HG03457 (cell line): Measurements from ENCODE around the gene CD200R1L.

Source experiments
- ATAC-seq: cut with Tn5 transposase; IDR thresholded peaks from one replicate; pipeline ENCODE4 v1.9.1; 2021; ENCODE audit warnings: moderate number of reproducible peaks; ENCODE audit not compliant: unreplicated experiment

Gene CD200R1L

DNA sequence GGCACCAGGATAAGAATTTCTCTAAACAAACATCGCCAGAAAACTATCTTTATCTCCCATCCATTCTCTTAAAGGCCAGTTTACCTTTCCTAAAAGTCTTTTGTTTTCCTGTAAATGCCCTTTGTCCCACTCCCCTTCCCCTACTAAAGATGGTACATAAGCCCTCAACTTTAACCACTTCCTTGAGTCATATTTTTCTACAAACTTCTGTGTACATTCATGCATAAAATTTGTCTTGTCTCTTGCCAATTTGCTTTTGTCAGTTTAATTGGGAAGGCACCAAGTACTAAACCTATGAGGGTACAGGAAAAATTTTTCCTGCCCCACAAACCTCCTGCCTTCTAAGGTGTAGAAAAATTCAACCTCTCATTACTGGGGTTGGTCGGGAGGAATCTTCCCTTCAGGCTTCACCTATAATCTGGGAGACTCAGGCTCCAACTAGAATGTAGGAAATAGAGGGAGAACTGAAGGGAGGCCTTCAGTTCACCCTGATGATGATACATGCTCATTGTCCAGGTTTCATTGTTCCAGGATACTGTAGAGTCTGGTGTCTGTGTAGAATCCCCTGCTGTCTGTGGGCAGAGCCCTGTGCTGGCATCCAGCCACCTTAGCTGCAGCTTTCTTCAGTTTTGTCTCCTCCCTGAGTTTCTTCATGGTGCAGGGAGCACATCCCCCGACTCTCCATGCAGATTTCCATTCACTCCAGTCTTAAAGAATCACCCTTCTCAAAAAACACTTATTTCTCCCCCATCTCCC lies 53.2 kb downstream of the CD200R1L start:
- ATAC-seq: no peak

DNA sequence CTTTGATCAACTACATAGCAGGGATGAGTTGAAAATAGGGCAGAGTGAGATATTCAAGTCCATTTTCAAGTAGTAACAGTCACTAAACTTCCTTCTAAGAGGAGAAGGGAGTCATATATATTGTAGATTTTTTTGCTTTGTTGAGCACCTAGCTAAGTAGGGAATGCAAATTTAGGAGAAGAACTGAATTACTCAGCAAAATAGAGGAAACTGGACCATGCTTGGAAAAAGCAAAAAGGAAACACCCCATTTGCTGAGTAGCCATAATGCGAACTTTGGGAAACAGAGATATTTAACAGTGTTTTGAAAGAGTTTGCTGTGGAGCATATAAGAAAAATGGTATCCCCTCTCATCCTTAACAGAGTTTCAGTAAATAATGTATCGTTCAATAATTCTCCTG lies 54.9 kb downstream of the CD200R1L start:
- ATAC-seq: no peak

DNA sequence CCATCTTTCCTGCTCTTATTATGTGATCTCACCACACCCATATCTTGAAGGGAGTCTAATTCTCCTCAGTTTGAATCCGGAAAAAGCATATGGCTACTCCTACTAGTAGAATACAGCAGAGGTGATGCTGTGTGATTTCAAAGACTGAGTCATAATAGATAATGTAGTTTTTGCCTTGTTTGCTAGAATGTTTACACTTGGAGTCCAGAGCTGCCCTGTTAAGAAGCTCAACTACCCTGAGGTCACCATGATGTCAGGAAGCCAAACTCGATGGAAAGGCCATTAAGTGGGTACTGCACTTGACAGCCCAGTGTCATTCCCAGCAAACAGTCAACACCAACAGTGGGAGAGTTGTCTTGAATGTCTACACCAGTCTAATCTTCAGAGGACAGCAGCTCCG lies 56.9 kb downstream of the CD200R1L start:
- no peak for ATAC-seq

DNA sequence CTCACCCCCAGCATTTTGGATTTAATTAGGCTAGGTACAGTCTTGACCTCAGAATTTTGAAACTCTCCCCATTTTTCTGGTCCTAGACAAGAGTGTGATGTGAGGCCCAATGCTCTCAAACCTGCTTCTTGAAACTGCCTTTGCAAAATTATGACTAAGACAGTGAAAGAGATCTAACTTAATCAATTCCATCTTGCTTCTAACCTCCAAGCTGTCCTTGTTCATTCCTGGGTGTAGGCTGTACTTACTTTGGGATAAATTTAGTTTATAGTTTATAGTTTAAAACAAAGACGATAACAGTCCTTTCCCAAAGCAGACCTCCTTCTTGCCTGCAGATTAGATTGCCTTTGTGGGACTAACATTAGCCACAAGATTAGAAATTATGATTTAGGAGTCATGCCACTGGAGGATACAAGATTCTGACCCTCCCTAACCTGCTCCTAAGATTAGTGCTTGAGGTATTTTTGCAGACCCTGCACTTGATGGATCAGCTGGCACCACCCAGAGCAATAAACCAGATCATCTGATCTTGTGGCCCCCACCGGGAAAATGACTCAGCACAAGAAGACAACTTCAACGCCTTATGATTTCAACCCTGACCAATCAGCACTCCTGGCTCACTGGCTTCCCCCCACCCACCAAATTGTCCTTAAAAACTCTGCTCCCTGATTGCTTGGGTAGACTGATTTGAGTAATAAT lies 59.6 kb downstream of the CD200R1L start:
- no peak for ATAC-seq

DNA sequence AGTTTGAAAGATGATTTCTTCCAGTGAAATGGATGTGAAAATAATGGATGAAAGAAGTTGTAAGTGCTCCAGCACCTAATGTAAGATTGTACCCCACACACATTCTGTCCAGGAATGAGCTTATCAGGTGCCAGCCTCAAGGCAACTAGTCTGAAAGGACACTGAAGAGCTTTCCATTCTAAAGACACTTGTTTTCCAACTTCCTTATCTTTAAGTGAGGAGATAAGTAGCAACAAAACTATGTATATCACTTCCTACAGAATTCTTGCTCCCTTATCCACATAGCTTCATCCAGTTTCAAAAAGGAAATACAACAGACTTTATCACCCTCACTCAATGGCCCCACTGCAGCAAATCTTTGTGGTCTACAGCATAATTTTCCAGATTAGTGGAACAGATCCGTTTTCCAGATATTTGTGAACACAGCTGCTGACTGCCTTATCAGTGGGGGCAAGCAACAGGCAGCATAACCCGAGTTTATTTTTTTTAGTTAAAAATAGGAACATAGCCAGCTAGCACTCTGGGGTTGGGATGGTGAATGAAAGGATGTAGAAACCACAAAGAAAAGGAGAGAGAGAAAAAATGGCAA lies 60.6 kb downstream of the CD200R1L start:
- ATAC-seq: no peak

DNA sequence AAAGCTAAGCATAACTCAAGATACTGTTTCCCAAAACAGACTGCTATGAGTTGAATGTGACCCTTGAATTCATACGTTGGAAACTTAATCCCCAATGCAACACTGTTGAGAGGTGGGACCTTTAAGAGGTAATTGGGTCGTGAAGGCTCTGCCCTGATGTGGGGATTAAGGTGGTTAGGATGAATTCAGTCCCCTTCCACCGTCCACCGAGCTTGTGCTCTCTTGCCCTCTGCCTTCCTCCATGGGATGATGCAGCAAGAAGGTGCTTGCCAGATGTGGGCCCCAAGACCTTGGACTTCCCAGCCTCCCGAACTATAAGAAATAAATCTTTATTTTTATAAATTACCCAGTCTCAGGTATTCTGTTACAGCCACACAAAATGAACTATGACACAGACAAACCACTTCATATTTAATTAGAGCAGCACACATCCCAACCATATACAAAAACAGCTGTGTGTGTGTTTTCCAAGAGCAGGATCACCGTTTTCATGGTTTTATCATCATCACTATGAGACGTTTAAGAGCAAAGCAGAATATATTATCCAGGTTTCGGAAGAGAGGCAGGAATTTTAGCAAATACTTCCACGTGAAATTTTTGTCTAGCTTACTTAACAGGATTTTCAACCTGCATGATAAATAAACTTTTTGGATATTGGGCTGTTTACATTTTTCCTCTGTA lies 61.2 kb downstream of the CD200R1L start:
- no peak for ATAC-seq

DNA sequence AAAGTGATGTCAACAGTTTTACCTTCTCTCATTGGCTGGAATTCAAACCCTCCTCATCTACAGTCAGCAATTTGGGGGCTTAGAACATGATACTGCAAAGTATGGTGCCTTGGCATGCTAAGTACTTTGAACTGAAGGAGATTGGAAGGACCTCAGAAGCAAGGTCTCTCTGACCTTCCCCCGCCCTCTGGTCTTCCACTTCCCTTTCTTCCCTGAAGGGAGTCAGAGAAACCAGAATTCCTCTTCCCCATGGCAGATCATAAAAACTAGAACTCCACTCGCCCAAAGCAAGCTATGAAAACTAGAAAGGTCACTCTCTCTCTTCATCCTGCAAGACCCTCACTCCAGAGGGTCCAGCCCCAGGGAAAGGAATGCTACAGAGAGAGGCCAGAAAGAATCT lies 64.2 kb downstream of the CD200R1L start:
- no peak for ATAC-seq

DNA sequence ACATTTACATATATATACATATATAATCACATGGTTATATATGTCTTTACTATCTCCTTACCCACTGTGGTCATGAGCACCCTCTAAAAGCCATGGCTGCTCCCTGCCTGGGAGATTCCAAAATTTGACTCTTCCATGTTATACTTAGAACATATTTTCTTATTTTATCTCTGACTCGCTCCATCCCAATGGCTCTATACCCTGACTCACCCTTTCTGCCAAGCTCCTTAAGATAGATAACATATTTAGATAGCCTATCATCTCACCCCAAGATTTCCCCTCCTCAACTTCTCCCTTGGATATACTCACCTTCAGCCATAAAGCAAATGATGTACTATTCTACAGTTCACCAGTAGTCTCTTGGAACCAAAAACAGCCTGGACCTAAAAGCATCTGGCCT lies 65.1 kb downstream of the CD200R1L start:
- no peak for ATAC-seq

DNA sequence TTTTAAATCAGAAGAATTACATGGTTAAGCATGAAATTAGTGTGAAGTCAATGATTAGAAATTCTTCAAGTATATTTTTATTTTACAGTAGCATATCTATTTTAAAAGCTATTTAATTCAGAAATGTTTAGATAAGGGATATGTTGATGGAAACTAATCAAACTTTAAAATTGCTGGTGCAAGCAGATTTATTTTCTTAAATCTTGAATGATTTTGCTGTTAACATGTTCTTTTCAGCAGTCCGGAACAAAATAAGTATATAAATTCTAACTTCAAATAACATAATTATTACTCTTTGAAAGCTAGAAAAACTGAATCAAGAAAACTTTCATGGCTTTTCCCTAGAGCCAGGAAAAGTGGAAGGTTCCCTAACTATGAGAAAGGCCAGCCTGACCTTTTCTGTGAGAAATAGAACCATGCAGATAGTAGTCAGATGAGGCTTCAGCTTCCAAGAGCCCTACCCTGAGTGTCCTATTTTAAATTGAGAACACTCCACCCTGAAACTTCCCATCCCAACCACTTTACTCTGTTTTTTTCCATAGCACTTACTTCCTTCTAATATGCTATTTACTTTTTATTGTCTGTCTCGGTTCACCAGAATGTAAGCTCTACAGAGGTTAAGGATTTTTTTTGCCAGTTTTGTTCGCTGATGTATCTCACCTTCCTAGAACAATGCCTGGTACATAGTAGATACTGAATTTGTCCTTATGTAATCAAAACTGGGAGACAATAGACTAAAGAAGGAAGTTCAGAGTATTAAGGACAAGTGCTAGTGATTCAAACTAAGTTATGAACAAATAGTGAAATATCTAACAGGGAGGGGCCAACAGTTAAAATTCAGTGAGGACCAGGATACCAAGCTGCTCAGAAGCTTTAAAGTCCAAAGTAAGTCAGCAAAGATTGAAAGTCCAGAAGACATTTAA lies 66.8 kb downstream of the CD200R1L start:
- ATAC-seq: no peak

DNA sequence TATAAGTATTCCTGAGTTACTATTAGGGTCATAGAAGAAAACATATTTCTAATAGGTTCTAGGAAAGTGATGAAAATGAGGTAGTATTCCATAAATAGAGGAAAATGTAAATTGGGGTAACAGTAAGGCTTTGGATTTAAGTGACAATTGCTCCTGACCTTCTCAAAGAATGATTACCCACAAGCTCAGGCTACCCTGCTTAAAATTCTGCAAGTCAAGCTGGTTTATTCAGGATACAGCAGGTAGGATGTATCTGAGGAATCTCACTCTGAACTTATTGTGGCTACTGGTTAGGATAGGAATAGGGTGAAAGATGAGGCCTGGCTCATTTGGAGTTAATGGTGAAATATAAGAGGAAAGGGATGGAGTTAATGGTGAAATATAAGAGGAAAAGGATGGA lies 67.7 kb downstream of the CD200R1L start:
- ATAC-seq: no peak

DNA sequence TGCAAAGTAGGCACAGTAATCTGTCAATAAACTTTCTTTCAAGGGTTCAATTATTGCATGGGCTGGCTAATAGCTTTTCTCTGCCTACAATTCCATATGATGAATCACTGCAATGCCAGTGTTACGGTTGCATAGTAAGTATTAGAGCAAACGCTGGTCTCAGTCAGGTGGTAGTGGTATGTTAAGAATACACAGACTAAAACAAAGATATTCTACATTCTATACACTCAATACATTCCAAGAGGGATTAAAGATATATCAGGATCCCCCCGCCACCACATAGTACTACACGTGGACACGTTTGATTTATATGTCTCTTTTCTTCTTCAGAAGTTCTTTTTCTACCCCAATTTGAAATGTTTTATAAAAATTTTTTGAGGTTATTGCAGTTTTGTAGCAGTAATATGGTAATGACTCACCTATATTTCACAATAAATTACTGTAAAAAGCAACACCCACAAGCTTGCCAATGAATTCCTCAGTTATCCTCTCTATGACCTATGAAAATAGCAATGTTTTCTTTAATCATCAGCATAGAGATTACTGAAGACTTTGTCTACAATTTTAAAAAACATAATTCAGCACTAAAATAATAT lies 68.2 kb downstream of the CD200R1L start:
- ATAC-seq: no peak

DNA sequence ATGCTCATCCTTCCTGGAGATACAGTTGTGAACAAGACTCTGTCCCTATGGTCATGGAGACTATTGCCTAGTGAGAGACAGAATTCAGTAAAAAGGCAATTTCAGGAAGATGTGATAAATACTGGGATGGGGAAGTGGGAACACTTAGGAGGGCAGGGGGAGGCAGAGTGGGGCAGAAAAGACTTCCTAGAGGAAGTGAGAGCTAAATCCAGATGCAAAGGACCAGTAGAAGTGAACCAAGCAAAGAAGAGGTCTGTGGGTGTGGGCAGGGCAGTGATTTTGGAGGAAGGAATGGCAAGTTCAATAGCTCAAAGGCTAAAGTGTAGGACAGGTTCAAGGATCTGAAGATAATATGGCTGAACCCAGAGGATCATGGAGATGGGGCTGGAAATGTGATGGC lies 68.9 kb downstream of the CD200R1L start:
- no peak for ATAC-seq

DNA sequence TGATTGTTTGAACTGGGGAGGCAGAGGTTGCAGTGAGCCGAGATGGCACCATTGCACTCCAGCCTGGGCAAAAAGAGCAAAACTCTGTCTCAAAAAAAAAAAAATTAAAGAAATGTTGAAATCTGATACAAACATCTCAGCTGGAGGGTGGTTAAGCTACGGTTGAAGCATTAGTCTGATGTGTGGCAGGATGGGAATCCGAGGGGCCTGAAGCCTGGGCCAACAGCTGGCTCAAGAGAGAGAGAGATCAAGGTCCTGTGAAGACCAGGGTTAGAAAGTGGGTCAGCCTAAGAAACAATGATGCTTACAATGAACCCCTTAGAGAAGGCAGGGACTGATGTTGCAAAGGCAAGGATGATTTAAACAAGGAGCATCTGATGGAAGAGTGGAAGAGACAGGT lies 69.8 kb downstream of the CD200R1L start:
- no peak for ATAC-seq

DNA sequence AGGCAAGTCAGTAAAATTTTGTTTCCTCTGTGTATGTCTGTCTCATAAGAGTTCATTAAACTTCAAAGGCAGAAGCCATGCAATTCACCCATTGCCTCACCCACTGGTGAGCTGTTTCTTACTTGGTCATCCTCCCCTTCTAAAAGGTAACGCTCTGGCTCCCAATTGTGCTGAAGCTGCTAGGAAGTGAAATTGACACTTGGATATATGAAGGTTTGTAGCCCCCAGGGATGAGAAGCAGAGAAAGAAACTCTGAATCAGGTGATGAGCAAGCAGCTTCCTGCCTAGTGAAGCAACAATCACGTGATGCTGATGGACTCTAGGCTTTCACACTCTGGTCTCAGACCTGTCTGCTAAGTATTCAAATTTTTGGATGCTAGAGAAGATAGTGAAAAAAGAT lies 70.7 kb downstream of the CD200R1L start:
- no peak for ATAC-seq

DNA sequence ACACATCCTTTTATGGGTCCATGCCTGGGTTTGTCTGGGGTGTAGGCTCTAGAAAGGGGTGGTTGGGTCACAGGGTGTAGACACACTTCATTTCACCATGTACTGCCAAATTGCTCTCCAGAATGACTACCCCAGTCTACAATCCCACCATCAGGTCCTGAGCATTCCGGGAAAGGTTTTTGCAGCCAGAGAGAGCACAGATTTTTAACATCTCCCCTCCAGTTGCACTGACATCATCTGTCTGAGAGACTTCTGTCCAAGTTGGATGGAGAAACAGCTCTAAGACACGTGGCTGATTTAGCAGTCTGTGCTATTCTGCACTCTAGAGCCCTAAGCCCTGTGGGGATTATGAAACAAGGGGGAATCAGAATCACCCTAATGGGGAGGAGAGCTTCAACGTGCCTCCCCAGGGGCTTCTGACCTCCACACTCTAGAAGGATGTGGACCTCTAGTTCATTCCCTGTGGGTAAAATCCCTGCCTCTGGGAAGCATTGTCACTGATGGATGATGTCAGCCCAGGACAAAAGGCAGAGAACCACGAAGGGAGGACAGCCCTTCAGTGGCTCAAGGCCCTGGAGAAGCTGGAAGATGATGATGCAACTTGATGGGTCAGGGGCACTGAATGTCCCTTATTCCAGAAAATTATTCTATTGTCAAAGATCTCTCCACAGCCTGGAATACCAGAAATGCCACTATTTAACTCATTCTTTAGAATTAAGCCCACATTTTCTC lies 71.5 kb downstream of the CD200R1L start:
- no peak for ATAC-seq

DNA sequence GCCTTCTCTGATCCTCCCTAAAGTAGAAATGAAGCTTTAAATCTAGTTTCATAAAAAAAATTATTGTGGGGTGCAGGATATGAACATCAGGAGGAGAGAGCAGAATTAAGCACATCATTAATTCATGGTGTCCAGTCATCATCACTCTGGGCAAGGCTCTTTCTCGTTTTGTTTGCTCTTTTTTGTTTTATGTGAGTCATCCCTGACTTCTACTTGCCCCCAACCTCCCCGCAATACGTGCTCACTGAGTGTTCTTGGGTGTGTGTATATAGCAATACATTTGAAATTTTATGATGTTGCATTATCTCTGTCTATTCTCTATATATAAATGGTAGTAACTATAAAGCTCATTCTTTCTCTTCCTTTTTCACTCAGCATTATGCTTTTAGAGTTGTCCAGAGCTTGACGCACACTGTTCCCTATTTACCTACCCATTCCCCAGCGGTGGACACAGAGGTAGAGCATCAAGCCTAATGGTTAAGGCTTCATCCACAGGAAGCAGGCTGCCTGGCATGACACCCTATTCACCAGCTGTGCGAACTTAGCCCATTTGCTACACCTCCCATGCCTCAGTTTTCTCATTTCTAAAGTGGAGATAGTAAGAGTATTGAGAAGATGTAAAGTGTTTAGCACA lies 72.3 kb downstream of the CD200R1L start:
- no peak for ATAC-seq

DNA sequence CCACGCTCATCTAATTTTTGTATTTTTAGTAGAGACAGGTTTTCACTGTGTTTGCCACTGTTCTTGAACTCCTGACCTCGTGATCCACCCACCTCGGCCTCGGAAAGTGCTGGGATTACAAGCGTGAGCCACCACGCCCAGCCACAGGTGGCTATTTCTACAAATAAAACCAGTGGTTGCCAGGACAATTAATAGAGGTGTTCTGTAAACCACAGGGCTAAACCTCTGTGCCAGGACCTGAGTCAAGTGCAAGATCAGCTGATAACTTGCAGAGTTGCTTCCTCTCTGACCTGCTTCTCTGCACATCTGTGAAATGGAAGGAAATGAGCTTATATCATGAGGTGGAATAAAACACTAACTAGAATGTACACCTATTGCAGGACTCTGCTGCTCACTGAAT lies 72.8 kb downstream of the CD200R1L start:
- ATAC-seq: no peak

DNA sequence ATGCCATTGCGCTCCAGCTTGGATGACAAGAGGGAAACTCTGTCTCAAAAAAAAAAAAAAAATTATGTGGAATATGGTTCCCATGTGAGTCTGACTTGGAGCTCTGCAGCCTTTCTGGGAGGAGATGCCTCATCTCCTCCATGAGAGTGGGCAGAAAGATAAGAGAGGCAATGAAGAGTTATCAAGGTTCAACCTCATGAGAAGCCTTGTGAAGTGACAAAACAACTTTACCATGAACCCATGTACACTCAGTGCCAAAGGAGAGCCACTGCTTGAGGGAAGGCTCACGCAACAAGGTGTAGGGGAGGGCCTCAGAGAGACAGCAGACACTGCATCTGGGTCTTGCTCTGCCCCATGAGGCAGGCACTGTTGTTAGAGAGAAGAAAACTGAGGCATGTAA lies 75.7 kb downstream of the CD200R1L start:
- no peak for ATAC-seq

DNA sequence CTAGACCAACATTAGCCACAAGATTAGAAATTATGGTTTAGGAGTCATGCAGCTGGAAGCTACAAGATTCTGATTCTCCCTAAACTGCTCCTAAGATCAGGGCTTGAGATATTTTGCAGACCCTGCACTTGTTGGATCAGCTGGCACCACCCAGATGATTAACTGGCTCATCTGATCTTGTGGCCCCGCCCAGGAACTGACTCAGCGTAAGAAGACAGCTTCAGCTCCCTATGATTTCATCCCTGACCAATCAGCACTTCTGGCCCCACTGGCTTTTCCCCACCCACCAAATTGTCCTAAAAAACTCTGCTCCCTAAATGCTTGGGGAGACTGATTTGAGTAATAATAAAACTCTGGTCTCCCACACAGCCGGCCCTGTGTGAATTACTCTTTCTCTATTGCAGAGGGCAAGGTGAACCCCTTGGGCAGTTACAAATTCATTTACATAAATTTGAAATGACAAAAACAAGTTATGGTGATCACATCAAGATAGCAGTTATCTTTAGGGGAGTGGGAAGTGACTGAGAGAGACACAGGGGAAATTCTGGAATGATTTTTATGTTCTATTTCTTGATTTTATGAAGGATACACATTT lies 76.5 kb downstream of the CD200R1L start:
- no peak for ATAC-seq
